Calu3 (cell line): ENCODE data around the gene GSG1. TPM values are rescaled to one million over a fixed set of nuclear protein-coding genes. Genes with fewer than 3 reads are reported as not detected.

ENCODE experiments used
- BruUV-seq: library from RNA; stranded (reverse); fragments of 400-500 nt; replicated peaks from 2 replicates; lab custom pipeline; 2021; lab: Mats Ljungman, UMichigan
- CTCF ChIA-PET: fragments of 300-600 bp; sonication (Branson Sonifier 250); formaldehyde crosslinking; loops from one replicate; lab custom pipeline; 2022; ENCODE audit warnings: antibody characterized with exemption; lab: Charles Lee
- DNase-seq: peaks from one replicate; pipeline ENCODE4 v3.0.0; 2022
- H3K27ac Mint-ChIP-seq: one replicate; pipeline ENCODE4 v1.8.0; 2022; ENCODE audit warnings: mixed read lengths; ENCODE audit not compliant: unreplicated experiment
- H3K27me3 Mint-ChIP-seq: one replicate; pipeline ENCODE4 v1.8.0; 2022; ENCODE audit warnings: mixed read lengths; ENCODE audit not compliant: unreplicated experiment
- H3K36me3 Mint-ChIP-seq: one replicate; pipeline ENCODE4 v1.8.0; 2022; ENCODE audit warnings: mild to moderate bottlenecking, moderate library complexity, mixed read lengths; ENCODE audit not compliant: insufficient read depth, unreplicated experiment
- H3K4me1 Mint-ChIP-seq: one replicate; pipeline ENCODE4 v1.8.0; 2022; ENCODE audit warnings: mild to moderate bottlenecking, low read depth, mixed read lengths; ENCODE audit not compliant: unreplicated experiment
- H3K4me3 Mint-ChIP-seq: one replicate; pipeline ENCODE4 v1.8.0; 2022; ENCODE audit warnings: mild to moderate bottlenecking, low read depth, moderate library complexity, mixed read lengths; ENCODE audit not compliant: unreplicated experiment
- H3K9me3 Mint-ChIP-seq: one replicate; pipeline ENCODE4 v1.8.0; 2022; ENCODE audit warnings: low read depth, mixed read lengths; ENCODE audit not compliant: unreplicated experiment
- CTCF ChIP-seq: fragments of 200-600 bp; IDR thresholded peaks from one replicate; pipeline ENCODE4 v1.8.0; 2022; ENCODE audit warnings: antibody characterized with exemption; ENCODE audit not compliant: unreplicated experiment
- intact Hi-C: fragments of 100-400 bp; cut with micrococcal nuclease; formaldehyde crosslinking; loops from one replicate; pipeline ENCODE4 v1.10.0; 2022; ENCODE audit not compliant: unreplicated experiment
- total RNA-seq: library from RNA; stranded (reverse); gene quantifications from 2 replicates; pipeline ENCODE4 v1.2.3, GENCODE V29; 2022

GSG1 gene
- total RNA-seq, 1 experiment from 2014 or later = not detected

GRCh38 chr12:13100882-13101769 lies 2.3 kb downstream of the GSG1 start:
- H3K27me3 Mint-ChIP-seq = no peaks in the 10 kb centered on the region
- H3K36me3 Mint-ChIP-seq = peaks cover 33% of the 10 kb centered on the region
- TF ChIP-seq CTCF = no peak
- H3K4me1 Mint-ChIP-seq = peaks cover 58% of the 10 kb centered on the region
- BruUV-seq = no TSS peak
- H3K27ac Mint-ChIP-seq = peak overlapping the region; percentile 96
- CTCF ChIA-PET = interaction anchor here (0.7 to 2.5 kb wide), 3 partner anchors 62 to 97 kb away, joined by 3 to 14 read pairs (median 4); partner anchors contain the start of gene EMP1
- intact Hi-C loops = loop anchor here (1.0 kb wide), 1 partner anchor 71 kb away; no protein-coding TSS in a partner anchor
- peak; percentile 94 for DNase-seq
- peak overlapping the region; percentile 77 for H3K4me3 Mint-ChIP-seq
- no peaks in the 10 kb centered on the region for H3K9me3 Mint-ChIP-seq

GRCh38 chr12:13100605-13100881 lies 2.9 kb downstream of the GSG1 start:
- Mint-ChIP-seq H3K9me3 (no peaks in the 10 kb centered on the region), H3K4me3 (peak overlapping the region; percentile 77), H3K27ac (peak overlapping the region; percentile 96), H3K27me3 (no peaks in the 10 kb centered on the region), H3K4me1 (peaks cover 64% of the 10 kb centered on the region), H3K36me3 (peaks cover 33% of the 10 kb centered on the region)
- TSS peak; percentile 95 for BruUV-seq
- DNase-seq = no peak
- intact Hi-C loops = no loop called here
- no peak for TF ChIP-seq CTCF
- CTCF ChIA-PET = interaction anchor here (0.7 to 2.5 kb wide), 3 partner anchors 62 to 97 kb away, joined by 3 to 14 read pairs (median 4); partner anchors contain the start of gene EMP1

DNA sequence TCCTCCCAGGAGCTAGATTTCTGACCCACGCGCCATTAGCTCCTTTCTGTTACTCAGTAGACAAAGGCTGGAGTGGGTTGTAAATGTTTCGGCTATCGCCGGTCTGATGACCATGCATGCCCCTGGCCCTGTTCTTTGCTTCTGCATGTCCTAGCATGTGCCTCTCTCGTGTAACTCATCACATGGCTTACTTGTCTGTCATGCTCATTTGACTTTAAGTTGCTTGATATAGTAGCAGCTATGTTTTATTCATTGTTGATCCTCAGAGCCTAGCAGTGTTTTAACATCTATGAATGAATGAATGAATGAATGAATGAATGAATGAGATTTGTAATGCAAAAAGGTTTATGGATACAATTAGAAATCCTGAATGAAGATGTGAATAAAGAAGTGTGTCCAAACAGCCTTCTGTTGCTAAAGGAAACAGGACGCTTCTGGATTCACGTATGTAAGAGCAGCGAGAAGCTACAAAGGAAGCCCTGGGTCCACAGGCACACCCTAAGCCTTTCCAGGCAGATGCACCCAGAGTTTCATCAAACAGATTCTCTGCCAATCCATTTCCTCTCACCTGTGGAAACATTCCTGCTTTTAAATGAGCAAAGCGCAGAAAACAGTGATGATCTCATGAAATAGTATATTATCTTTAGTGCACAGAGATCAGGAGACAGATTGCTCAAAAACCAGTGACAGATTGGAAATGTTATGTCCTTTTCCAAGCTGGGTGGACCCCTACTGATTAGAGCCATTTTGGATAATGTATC lies 3.4 kb downstream of the GSG1 start:
- Mint-ChIP-seq H3K27me3 (no peaks in the 10 kb centered on the region), H3K4me3 (peak overlapping the region; percentile 77), H3K27ac (peak overlapping the region; percentile 96), H3K4me1 (peaks cover 69% of the 10 kb centered on the region), H3K36me3 (peaks cover 33% of the 10 kb centered on the region), H3K9me3 (no peaks in the 10 kb centered on the region)
- CTCF ChIA-PET = interaction anchor here (1.1 to 2.5 kb wide), 4 partner anchors 80 to 106 kb away, joined by 4 to 19 read pairs (median 10); partner anchors contain the start of gene EMP1
- no TSS peak for BruUV-seq
- no peak for TF ChIP-seq CTCF
- no peak for DNase-seq
- intact Hi-C loops = loop anchor here (5.0 kb wide), 1 partner anchor 98 kb away; the partner anchor contains the start of gene HEBP1

DNA sequence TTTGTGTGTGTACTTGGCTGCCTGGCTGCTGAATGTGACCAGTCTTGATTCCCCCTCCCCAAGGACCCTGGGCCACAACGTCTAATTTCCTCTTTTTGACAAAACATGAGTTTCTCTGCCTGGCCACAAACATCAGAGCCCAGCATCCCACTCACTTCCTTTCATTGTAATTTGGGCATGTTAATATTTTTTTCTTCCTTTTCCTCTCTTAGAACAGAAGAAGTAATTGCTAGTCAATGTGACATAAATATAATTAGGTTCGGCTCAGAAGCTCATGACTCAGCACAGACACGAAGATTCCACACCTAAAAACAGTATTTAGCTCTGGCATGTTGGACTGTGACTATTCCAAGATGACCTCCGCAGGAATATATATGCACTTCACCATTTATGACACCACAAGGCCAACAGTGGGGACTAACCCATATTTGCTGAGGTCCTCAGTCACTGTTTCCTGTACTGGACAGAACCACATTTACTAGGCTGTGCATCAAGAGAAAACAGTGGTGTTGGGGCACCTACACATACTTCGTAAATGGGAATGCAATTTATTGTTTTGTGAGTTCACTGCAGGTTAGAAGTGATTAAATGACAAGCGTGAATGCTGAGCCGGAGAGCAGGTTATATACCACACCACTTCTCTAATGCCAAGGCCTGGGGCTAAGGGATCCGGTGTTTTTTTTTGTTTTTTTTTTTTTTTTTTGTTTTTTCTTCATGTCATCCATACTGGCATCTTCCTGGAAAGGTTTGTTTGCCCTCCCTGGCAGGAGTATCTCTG lies 4.2 kb downstream of the GSG1 start:
- no peaks in the 10 kb centered on the region for H3K27me3 Mint-ChIP-seq
- DNase-seq = no peak
- H3K4me3 Mint-ChIP-seq = peak overlapping the region; percentile 57
- BruUV-seq = no TSS peak
- H3K4me1 Mint-ChIP-seq = peaks cover 77% of the 10 kb centered on the region
- no peaks in the 10 kb centered on the region for H3K9me3 Mint-ChIP-seq
- TF ChIP-seq CTCF = no peak
- intact Hi-C loops = loop anchor here (5.0 kb wide), 1 partner anchor 97 kb away; the partner anchor contains the start of gene HEBP1
- peak overlapping the region; percentile 96 for H3K27ac Mint-ChIP-seq
- H3K36me3 Mint-ChIP-seq = peaks cover 33% of the 10 kb centered on the region
- CTCF ChIA-PET = interaction anchor here (0.8 to 2.5 kb wide), 7 partner anchors 81 to 113 kb away, joined by 3 to 19 read pairs (median 5); partner anchors contain the start of gene EMP1
